Activated CD8-positive, alpha-beta T cell treated with anti-CD3 and anti-CD28 coated beads for 36 hours (primary cell): ENCODE data around the gene WFDC5. TPM values are rescaled to one million over a fixed set of nuclear protein-coding genes. Genes with fewer than 3 reads are reported as not detected.

Experiments used
- ATAC-seq: fragments of 200-7000 bp; cut with Tn5 transposase; one replicate; pipeline ENCODE4 v1.10.0; 2021; ENCODE audit warnings: mild to moderate bottlenecking, moderate library complexity
- CTCF ChIA-PET: fragments of 350-600 bp; sonication (Branson Sonifier 250); formaldehyde crosslinking; loops from one replicate; lab custom pipeline; 2021; ENCODE audit warnings: antibody characterized with exemption; lab: Charles Lee
- POLR2A ChIA-PET: fragments of 350-600 bp; sonication (Branson Sonifier 250); formaldehyde crosslinking; loops from one replicate; lab custom pipeline; 2021; ENCODE audit warnings: antibody characterized with exemption; lab: Charles Lee
- DNase-seq: peaks from one replicate; pipeline ENCODE4 v3.0.0-alpha.2; 2020
- H3K27ac Mint-ChIP-seq: one replicate; pipeline ENCODE4 v1.8.0; 2021; ENCODE audit warnings: mild to moderate bottlenecking, mixed read lengths
- H3K27me3 Mint-ChIP-seq: one replicate; pipeline ENCODE4 v1.8.0; 2021; ENCODE audit warnings: mixed read lengths
- H3K36me3 Mint-ChIP-seq: one replicate; pipeline ENCODE4 v1.8.0; 2021; ENCODE audit warnings: low read depth, mixed read lengths
- H3K4me1 Mint-ChIP-seq: one replicate; pipeline ENCODE4 v1.8.0; 2021; ENCODE audit warnings: low read depth, mixed read lengths
- H3K4me3 Mint-ChIP-seq: one replicate; pipeline ENCODE4 v1.8.0; 2021; ENCODE audit warnings: mild to moderate bottlenecking, moderate library complexity, mixed read lengths
- H3K9me3 Mint-ChIP-seq: one replicate; pipeline ENCODE4 v1.8.0; 2021; ENCODE audit warnings: mixed read lengths
- intact Hi-C: fragments of 100-400 bp; cut with micrococcal nuclease; formaldehyde crosslinking; loops from one replicate; pipeline ENCODE4 v1.10.0; 2022
- total RNA-seq, 2 experiments: library from RNA; stranded (reverse); gene quantifications; one replicate each; pipeline ENCODE4 v1.2.3, GENCODE V29; 2021
- TF ChIP-seq, protein P1 (sequence below): fragments of 200-600 bp; IDR thresholded peaks from one replicate; pipeline ENCODE4 v1.8.0; 2022; ENCODE audit warnings: antibody characterized with exemption, mild to moderate bottlenecking

Gene WFDC5
- total RNA-seq, 2 experiments from 2014 or later, result not detected

DNA sequence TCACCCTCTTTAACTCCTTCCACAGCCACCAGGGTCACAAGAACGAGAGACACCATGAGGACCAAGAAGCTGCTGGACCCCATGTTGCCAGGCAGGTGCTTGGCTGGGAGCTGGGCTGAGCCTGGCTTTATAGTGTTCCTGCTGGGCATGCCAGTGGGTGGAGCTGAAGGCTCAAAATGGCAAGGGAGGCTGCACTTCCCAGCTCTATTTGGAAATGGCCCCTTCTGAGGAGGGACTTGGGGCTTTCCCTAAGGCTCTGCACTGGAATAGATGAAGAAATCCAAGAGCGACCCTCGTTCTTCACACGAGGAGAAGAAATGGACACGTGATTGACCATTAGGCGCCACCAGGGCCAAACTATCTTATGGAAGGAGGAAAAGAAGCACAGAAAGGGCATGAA, 9.4 kb upstream of the WFDC5 start, which contains the start of gene WFDC12:
WFDC12 (minus strand) TSS at position 101 of the 400 bp plus-strand sequence; CDS start at position 83, 18 bp downstream.
- no peak for ATAC-seq
- no peak within 1 kb of the TSS for H3K27ac Mint-ChIP-seq
- H3K4me1 Mint-ChIP-seq, result no peaks in the 10 kb centered on the region
- peaks cover 21% of the 10 kb centered on the region for H3K27me3 Mint-ChIP-seq
- DNase-seq, result no peak
- CTCF ChIA-PET, result interaction anchor here (1.9 kb wide), 1 partner anchor 14 kb away, joined by 4 read pairs; no protein-coding TSS in a partner anchor
- no peaks in the 10 kb centered on the region for H3K36me3 Mint-ChIP-seq
- no peak within 1 kb of the TSS for H3K4me3 Mint-ChIP-seq
- intact Hi-C loops, result no loop called here
- TF ChIP-seq, protein P1, sequence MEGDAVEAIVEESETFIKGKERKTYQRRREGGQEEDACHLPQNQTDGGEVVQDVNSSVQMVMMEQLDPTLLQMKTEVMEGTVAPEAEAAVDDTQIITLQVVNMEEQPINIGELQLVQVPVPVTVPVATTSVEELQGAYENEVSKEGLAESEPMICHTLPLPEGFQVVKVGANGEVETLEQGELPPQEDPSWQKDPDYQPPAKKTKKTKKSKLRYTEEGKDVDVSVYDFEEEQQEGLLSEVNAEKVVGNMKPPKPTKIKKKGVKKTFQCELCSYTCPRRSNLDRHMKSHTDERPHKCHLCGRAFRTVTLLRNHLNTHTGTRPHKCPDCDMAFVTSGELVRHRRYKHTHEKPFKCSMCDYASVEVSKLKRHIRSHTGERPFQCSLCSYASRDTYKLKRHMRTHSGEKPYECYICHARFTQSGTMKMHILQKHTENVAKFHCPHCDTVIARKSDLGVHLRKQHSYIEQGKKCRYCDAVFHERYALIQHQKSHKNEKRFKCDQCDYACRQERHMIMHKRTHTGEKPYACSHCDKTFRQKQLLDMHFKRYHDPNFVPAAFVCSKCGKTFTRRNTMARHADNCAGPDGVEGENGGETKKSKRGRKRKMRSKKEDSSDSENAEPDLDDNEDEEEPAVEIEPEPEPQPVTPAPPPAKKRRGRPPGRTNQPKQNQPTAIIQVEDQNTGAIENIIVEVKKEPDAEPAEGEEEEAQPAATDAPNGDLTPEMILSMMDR, result no peak
- H3K9me3 Mint-ChIP-seq, result no peaks in the 10 kb centered on the region
- POLR2A ChIA-PET, result interaction anchor here (0.7 to 1.6 kb wide), 2 partner anchors 38 to 1492 kb away, joined by 3 to 4 read pairs; no protein-coding TSS in a partner anchor

DNA sequence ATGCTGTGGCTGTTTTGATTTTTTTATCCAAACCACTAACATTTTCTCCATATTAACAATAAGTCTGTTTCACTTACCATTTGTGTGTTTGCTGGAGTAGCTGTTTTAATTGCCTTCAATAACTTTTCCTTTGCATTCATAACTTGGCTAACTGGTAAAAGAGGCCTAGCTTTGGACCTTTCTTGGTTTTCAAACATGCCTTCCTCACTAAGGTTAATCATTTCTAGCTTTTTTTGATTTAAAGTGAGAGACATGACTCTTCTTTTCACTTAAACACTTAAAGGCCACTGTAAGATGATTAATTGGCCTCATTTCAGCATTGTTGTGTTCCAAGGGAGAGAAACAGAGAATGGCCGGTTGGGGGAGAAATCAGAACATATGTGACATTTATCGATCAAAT, 6.4 kb upstream of the WFDC5 start:
- Mint-ChIP-seq H3K36me3 (no peaks in the 10 kb centered on the region), H3K27ac (no peak overlapping the region), H3K9me3 (no peaks in the 10 kb centered on the region), H3K27me3 (peaks cover 16% of the 10 kb centered on the region), H3K4me3 (no peak overlapping the region), H3K4me1 (peaks cover 2% of the 10 kb centered on the region)
- DNase-seq (no peak), ATAC-seq (no peak)
- POLR2A ChIA-PET, result no interaction called here
- intact Hi-C loops, result no loop called here
- CTCF ChIA-PET, result interaction anchor here (1.3 to 2.6 kb wide), 6 partner anchors 10 to 329 kb away, joined by 3 to 12 read pairs (median 6); no protein-coding TSS in a partner anchor
- TF ChIP-seq, protein P1, result no peak

DNA sequence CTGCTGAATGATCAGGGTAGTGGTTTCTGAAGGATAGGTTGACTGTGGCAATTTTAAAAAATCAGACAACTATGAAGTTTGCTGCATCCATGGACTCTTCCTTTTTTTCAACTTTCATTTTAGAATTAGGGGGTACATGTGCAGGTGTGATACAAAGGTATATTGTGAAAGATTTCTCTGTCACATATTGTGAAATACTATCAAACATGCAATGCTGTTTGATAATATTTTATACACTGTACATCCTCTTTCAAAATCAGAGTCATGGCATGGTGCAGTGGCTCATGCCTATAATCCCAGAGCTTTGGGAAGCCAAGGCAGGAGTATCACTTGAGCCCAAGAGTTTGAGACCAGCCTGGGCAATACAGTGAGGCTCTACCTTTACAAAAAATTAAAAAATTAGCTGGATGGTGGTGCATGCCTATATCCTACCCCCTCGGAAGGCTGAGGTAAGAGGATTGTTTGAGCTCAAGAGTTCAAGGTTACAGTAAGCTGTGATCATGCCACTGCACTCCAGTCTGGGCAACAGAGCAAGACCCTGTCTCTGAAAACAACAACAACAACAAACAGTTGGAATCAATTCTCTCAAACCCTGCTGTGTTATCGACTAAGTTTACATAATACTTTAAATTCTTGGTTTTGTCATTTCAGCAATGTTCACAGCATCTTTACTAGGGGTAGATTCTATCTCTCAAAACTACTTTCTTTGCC, 4.7 kb upstream of the WFDC5 start:
- ChIA-PET CTCF (interaction anchor here (0.9 to 1.8 kb wide), 3 partner anchors 17 to 171 kb away, joined by 3 to 8 read pairs (median 4); no protein-coding TSS in a partner anchor), POLR2A (no interaction called here)
- intact Hi-C loops, result no loop called here
- no peak overlapping the region for H3K4me3 Mint-ChIP-seq
- H3K9me3 Mint-ChIP-seq, result no peaks in the 10 kb centered on the region
- TF ChIP-seq, protein P1, result no peak
- peaks cover 12% of the 10 kb centered on the region for H3K4me1 Mint-ChIP-seq
- DNase-seq (no peak), ATAC-seq (no peak)
- H3K27me3 Mint-ChIP-seq, result peaks cover 14% of the 10 kb centered on the region
- H3K36me3 Mint-ChIP-seq, result no peaks in the 10 kb centered on the region
- H3K27ac Mint-ChIP-seq, result no peak overlapping the region

DNA sequence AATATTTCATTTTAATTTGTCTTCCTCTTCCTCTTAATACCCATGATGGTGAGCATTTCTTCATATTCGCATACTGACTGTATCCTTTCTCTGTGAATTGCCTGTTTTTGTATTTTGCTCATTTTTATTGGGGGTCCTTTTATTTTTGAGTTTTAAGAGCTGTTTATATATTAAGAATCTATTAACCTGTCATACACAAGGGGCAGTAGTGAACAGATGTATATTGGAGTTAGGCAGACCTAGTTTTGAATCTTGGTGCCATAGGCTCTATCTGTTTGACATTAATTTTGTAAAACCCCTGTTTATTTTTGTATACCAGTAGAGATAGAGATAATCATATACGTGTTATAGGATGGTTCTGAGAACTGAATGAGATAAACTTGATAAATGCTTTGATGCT, 3.1 kb upstream of the WFDC5 start:
- H3K36me3 Mint-ChIP-seq, result no peaks in the 10 kb centered on the region
- no peak overlapping the region for H3K4me3 Mint-ChIP-seq
- DNase-seq (no peak), ATAC-seq (no peak)
- TF ChIP-seq, protein P1, result no peak
- CTCF ChIA-PET, result interaction anchor here (1.0 to 2.1 kb wide), 2 partner anchors 21 to 235 kb away, joined by 4 to 8 read pairs; no protein-coding TSS in a partner anchor
- peaks cover 12% of the 10 kb centered on the region for H3K27me3 Mint-ChIP-seq
- no peaks in the 10 kb centered on the region for H3K9me3 Mint-ChIP-seq
- POLR2A ChIA-PET, result interaction anchor here (0.7 to 1.0 kb wide), 3 partner anchors 25 to 402 kb away, joined by 3 read pairs; no protein-coding TSS in a partner anchor
- H3K27ac Mint-ChIP-seq, result no peak overlapping the region
- peaks cover 17% of the 10 kb centered on the region for H3K4me1 Mint-ChIP-seq
- intact Hi-C loops, result no loop called here

DNA sequence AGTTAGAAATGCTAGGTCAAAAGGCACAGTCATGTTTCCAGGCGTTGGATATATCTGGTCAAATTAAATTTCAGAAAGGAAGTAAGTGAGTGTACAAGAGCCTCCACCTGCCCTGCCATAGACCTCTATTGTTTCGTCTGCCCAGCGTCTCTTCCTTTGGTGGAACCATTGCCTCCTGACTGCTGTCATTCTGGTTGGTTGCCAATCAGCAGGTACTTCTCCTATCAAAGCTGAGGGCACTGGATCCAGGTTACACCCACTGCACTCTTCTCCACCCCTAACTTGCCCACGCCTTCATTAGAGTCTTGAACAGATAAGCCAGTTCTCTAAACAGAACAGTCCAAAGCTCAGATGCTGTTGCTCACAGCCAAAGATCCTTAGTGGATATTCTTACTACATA, 2.6 kb upstream of the WFDC5 start:
- ATAC-seq, result no peak
- intact Hi-C loops, result no loop called here
- H3K36me3 Mint-ChIP-seq, result no peaks in the 10 kb centered on the region
- ChIA-PET POLR2A (no interaction called here), CTCF (interaction anchor here (2.1 kb wide), 1 partner anchor 21 kb away, joined by 8 read pairs; no protein-coding TSS in a partner anchor)
- H3K4me3 Mint-ChIP-seq, result no peak overlapping the region
- peaks cover 17% of the 10 kb centered on the region for H3K4me1 Mint-ChIP-seq
- peaks cover 10% of the 10 kb centered on the region for H3K27me3 Mint-ChIP-seq
- DNase-seq, result no peak
- H3K9me3 Mint-ChIP-seq, result no peaks in the 10 kb centered on the region
- TF ChIP-seq, protein P1, result no peak
- no peak overlapping the region for H3K27ac Mint-ChIP-seq
